GM12891 (cell line): ENCODE results near the gene SAG.

Source experiments
- POLR2A ChIP-seq: IDR thresholded peaks from 2 replicates; pipeline ENCODE4 v1.6.1; 2011; ENCODE audit warnings: low read depth, low read length, control low read depth
- POLR2AphosphoS5 ChIP-seq: IDR thresholded peaks from 2 replicates; pipeline ENCODE4 v1.6.1; 2011; ENCODE audit warnings: low read depth, low read length, control low read depth
- TAF1 ChIP-seq: IDR thresholded peaks from 2 replicates; pipeline ENCODE4 v1.6.1; 2011; ENCODE audit warnings: low read depth, low read length, control low read depth

GRCh38 chr2:233385489-233386044 lies 78.0 kb downstream of the SAG start:
- TF ChIP-seq TAF1 (no peak), POLR2AphosphoS5 (no peak), POLR2A (peak; percentile 16; the same call in 1 of the 2 replicates)
